GM19438 (cell line): Measurements from ENCODE around the gene ADAMTS17.

ENCODE experiments used
- ATAC-seq: cut with Tn5 transposase; IDR thresholded peaks from one replicate; pipeline ENCODE4 v1.9.1; 2021; ENCODE audit warnings: low read depth; ENCODE audit not compliant: unreplicated experiment

The ADAMTS17 gene

GRCh38 chr15:99963976-99964375 lies 377.8 kb downstream of the ADAMTS17 start:
- ATAC-seq: no peak

GRCh38 chr15:99963096-99963825 lies 378.5 kb downstream of the ADAMTS17 start:
- no peak for ATAC-seq

- ATAC-seq: no peak
These were observed 379.7 kb downstream of the ADAMTS17 start for GRCh38 chr15:99962006-99962561.

GRCh38 chr15:99961011-99961441 lies 380.7 kb downstream of the ADAMTS17 start:
- no peak for ATAC-seq

GRCh38 chr15:99959326-99959725 lies 382.4 kb downstream of the ADAMTS17 start:
- ATAC-seq: no peak

DNA sequence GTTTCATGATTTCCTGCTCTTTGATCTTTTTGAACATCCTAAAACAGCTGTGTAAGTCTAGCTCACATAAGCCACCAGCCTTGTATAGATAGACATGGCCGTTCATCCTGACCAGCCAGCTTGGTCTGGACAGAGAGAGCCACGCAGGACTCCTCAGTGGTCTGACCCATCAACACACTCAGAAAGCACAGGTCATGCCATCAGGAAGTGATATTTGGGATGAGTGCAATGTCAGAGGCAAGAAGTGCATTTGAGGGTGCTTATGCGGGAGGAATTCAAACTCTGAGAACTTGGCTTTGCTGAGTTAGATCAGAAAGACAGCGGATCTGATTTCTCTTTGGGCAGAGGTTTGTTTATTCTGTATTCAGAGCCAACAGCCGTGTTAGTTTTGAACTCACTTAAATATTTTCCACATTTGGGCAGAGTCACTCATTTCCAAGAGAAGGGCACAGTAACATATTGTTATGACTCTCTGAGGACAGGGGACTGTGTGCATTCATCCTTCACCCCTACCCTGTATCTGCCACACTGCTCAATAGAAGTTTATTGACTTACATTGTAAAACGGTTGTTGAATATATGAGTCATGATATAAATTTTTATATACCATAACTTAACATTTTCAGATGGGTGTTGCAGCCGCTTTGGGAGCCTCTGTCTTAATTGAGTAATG lies 383.2 kb downstream of the ADAMTS17 start:
- no peak for ATAC-seq

DNA sequence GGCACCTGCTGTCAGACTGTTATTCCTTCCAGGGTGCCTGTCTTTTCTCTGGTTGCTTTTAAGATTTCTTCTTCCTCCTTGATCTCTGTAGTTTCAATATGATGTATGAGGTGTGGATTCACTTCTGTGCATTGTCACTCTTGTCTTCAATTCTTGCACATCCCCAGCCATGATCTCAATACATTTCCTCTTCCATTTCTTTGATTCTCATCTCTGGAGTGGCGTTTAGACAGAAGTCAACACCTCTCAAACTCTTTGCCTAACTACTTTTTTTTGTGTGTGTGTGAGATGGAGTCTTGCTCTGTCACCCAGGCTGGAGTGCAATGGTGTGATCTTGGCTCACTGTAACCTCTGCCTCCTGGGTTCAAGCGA lies 384.1 kb downstream of the ADAMTS17 start:
- ATAC-seq: no peak

DNA sequence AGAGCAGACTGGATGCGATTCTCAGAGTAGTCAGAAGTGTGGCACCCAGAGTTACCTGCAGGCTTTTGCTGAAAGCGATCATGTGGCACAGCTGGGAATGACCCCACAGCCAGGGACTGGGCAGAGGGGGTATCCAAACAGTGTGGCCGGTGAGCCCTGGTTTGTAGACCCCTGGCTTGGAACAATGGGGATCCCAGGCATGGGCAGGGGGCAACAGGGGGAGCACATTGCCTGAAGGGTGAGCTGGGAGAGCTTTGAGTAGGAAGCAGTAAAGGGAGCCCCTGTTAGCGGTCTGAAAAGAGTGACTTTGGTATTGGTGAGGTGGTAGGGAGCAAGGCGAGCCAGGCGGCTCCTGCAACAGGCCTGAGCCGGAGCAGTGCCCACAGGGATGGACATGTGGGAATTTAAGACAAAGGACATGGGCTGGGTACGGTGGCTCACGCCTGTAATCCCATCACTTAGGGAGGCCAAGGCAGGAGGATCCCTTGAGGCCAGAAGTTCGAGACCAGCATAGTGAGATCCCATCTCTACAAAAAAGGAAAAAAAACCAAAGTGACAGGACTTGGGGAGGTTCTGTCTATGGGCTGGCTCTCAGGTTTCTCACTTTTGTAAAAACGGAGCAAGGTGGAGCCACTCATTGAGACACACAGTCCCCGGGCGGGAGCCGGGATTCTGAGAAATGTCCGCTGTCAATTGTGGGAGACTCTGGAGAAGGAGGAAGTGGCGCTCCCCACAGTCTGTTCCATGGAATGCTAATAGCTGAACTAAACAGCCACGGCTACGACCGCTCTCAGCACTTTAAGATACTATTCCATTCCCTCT lies 384.7 kb downstream of the ADAMTS17 start:
- ATAC-seq: no peak

- no peak for ATAC-seq
These were observed 385.6 kb downstream of the ADAMTS17 start for GRCh38 chr15:99956022-99956775.

- ATAC-seq: no peak
These were observed 386.2 kb downstream of the ADAMTS17 start for GRCh38 chr15:99955532-99955931.

DNA sequence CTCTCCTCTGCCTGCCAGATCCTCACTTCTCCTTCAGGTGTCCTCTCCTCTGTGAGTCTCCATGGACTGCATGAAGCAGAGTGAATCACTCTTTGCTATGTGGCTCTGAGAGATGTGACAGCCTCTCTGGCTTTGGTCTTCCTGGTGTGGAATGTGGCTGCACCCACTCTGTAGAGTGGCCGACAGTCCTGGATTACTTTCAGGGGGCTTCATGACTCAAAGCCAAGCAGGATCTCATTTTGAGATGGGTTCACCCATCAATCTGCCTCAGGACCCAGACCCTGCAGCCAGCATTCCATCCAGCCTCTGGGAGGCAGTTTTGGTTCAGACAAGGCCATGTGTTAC lies 386.6 kb downstream of the ADAMTS17 start:
- no peak for ATAC-seq

DNA sequence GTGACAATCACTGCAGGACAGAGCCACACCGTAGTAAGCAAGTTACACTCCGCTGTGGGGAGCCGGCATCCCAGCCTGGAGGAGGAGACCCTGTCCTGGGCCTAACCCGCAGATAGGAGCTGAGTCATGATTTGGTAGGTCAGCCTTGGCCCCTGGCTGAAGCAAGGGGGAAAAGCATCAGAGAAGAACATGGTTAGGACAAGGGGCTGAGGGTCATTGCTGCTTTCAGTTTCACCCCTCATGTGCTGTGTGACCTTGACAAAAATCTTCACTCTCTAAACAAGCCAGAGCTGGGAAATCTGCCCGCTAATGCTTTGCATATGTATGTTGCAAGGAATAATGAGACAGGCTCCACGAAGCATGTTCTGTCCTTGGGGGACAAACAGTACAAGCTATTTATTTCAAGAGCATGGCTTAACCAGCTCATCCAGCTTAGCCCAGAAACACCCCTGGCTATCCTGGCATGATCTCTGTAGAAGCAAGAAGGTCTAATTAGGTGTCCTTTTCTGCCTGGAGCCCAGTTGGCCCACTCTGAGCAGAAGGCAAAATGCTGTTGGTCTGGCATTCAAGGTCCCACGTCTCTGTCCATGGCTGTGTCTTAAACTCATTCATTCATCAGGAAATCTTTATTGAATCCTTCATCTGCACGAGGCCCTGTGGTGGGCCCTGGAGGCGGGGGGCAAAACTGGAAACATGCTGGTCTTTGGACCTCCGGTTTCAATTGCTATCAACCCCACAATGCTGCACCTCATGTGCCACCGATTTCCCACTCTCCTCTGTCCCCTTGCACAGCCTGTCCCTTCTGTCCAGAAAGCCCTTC lies 387.2 kb downstream of the ADAMTS17 start:
- ATAC-seq: no peak

- ATAC-seq: no peak
These were observed 387.9 kb downstream of the ADAMTS17 start for GRCh38 chr15:99953886-99954285.

DNA sequence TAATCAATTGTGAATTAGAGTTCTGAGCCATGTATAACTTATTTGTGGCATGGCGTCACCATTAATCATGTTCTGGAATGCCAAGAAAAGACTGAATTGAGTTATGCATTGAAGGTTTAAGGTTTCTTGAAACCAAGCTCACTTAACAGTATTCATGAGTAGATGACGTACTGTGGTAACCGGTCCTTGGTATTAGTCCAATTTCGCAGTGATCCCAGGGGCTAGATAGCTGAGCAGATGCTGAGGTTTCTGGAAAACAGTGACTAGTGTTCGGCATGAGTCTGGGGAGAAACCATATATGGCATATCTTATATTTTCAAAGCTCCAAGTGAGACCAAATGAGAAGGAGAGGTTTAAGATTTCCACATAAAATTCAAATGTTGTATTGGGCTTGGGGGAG lies 390.3 kb downstream of the ADAMTS17 start:
- no peak for ATAC-seq

- ATAC-seq: no peak
These were observed 397.6 kb downstream of the ADAMTS17 start for GRCh38 chr15:99944131-99944530.

DNA sequence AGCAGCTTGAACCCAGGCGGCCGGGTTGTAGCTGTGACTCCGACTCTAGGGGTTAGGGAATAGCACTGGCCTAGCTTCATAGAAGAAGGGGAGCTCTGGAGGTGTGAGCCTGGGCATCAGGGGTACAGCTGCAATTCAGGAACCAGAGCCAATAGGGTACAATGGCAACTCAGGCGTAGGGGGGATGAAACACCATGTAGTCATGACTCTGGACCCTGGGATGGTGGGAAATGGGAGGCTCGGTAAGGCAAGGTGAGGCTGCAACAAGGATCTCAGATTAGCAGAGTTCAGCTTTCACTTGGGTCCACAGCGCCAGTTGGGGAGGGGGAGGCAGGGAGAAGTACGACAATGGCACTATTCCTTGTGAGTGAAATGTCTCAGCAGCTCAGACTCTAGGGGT lies 398.3 kb downstream of the ADAMTS17 start:
- no peak for ATAC-seq

DNA sequence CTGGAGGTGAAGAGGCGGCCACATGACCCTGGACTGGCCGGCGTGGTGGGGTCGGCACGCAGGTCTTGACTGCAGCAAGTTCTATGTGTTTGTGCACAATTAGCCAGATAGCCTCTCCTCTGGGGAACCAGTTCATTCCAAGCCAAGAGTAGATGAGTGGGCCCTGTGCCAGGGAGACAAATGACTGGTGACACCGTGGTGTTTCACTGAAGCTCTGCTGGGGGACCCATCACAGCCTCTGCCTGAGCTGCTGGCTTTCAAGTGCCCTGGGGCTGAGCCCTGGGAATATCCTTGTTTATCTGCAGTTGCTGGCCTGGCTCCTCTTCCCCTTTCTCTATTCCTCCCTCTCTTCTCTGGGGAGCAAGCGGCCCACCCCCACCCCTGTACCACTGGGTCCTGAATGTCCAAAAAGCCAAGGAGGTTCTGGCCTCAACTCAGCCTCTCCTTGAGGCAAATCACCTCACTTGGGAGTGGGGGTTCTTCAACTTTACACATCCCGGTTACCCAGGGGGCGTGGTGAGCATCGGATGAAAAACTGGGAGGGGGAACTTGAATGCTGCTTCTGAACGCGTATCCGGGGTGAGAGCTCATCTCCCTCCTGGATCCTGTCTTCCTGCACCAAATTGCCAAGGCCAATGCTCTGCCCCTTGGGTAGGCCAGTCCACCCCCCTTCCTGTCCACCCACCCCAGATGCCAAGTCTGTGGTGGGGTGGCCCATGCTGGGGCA lies 408.9 kb downstream of the ADAMTS17 start:
- ATAC-seq: no peak

DNA sequence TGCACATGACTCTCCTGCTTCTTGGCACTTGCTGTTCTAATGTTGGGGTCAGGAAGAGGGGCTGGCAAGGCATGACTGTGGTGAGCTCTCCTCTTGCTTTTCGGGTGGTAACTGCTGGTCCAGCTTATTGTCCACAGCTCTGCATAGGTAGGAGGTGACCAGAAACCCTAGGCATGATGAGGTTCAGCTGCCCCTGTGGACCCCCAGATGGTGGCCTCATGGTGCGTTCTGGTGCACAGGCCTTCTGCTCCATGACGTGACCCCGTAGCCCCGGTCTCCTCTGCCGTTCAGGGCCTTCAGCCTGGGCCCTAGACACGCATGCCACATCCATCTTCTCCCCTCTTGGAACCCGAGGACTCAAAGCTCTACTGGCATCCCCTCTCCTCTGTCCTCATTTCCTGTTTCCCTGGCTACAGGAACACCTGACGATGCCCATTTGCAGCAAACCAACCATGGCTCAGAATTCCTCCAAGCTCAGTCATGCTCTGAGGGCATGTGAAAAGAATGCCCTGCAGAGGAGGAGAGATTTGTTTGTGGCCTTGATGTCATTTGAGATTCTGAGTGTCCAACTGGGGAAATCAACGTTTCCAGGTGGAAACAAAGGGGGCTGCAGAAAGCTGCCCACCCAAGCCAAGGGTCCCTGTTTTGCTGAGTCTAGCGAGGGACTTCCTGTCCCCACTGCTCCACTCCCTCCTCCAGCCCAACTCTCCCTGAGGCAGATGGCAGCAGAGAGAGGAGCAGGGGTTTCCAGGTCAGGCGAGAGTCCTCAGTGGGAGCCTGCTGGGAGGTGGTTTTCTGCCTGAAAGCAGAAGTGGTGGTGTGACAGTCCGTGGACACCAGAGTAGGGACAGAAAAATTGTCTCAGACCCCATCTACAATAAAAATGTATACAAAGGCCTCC lies 409.8 kb downstream of the ADAMTS17 start:
- no peak for ATAC-seq
